ENCODE results near the gene CSNK1D. TPM values are rescaled to one million over a fixed set of nuclear protein-coding genes. Genes with fewer than 3 reads are reported as not detected.

Gene CSNK1D
- total and polyA plus RNA-seq, 3 donors from 2014 or later = 137 to 179 (median 178) TPM

DNA sequence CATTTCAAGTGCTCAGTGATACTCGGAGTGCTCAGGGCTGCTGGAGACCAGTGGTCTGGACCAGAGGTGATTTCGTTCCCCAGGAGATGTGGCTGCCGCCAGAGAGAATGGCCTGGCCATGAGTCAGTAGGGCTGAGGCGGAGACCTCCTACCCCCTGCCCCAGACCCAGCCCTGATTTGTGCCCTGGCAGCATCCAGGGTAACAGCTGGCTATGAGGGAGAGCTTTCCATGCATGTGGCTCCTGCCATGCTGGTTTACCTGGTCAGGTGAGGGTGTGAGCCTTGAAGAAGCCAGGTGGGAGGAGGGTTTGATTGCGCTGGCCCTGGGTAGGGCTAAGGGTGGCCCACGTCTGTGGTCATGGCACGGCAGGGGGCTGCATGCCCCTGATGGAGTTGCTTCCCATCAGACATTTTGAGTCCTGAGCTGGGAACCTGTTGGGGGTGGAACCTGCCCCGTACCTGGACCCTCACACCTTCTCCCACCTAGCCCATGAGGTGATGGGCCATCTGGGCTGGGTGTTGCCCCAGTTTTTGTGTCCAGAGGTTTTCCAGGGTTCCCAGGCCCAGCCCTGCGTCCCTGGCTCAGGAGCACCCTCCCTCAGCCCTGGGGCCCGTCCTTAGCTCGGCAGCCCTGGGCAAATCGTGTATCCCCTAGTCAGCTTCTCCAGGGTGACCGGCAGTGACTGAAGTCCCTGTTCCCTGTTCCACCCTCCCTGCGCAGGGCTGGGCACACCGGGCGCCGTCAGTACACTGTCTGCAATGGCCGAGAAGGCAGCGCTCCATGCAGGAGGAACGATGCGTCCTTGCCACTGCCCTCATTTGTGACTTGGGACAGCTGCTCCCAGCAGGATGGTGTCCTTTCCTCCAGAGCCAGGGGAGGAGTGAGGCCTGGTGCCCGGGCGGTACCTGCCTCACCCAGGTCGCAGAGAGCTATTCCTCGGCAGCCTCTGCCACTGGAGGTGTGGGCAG, 9.0 kb upstream of the CSNK1D start:
- Histone ChIP-seq H3K36me3 (ENCODE audit: low read depth, missing control alignments) (no peaks in the 10 kb centered on the region), H3K27ac (no peak overlapping the region), H3K4me1 (no peaks in the 10 kb centered on the region), H3K9me3 (no peaks in the 10 kb centered on the region), H3K4me3 (no peak overlapping the region), H3K27me3 (no peaks in the 10 kb centered on the region)
- intact Hi-C loops (cut with DNase I; ENCODE audit: low total_unique reads) = no loop called here
- WGBS, 2 donors = 89 to 91% methylated on average over 7 to 25 of the region's 25 CpGs
- no peak for DNase-seq
- TF ChIP-seq, protein P1, sequence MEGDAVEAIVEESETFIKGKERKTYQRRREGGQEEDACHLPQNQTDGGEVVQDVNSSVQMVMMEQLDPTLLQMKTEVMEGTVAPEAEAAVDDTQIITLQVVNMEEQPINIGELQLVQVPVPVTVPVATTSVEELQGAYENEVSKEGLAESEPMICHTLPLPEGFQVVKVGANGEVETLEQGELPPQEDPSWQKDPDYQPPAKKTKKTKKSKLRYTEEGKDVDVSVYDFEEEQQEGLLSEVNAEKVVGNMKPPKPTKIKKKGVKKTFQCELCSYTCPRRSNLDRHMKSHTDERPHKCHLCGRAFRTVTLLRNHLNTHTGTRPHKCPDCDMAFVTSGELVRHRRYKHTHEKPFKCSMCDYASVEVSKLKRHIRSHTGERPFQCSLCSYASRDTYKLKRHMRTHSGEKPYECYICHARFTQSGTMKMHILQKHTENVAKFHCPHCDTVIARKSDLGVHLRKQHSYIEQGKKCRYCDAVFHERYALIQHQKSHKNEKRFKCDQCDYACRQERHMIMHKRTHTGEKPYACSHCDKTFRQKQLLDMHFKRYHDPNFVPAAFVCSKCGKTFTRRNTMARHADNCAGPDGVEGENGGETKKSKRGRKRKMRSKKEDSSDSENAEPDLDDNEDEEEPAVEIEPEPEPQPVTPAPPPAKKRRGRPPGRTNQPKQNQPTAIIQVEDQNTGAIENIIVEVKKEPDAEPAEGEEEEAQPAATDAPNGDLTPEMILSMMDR (IDR thresholded peaks at IDR 0.05) = no peak
- no peak for TF ChIP-seq POLR2A (IDR thresholded peaks at IDR 0.05)

DNA sequence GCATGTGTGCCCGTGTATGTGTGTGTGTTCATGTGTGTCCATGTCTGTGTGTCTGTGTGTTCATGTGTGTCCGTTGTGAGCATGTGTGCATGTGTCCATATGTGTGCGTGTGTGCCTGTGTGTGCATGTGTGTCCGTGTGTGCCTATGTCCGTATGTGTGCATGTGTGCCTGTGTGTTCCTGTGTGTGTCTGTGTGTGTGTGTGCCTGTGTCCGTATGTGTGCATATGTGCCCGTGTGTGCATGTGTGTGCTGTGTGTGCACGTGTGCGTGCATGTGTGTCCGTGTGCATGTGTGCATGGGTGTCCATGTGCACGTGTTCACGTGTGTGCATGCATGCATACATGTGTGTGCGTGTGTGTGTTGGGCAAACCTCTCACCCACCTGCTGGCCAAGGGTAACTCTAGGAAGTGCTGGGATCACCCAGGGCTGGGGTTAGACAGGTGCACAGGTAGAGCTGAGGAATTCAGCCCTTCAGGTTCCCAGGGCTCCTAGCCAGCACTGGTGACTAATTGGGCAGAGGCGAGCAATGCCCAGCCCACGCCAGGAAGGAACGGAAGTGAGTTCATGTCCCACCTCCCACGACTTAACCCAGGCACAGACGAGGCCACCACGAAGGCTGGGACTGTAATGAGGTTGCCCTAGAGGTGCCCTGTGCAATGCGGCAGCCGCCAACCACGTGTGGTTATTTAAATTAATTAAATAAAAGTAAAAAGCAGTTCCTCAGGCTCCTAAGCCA, 8.2 kb upstream of the CSNK1D start:
- 70 to 83% methylated on average over 22 of the region's 22 CpGs for WGBS, 2 donors

DNA sequence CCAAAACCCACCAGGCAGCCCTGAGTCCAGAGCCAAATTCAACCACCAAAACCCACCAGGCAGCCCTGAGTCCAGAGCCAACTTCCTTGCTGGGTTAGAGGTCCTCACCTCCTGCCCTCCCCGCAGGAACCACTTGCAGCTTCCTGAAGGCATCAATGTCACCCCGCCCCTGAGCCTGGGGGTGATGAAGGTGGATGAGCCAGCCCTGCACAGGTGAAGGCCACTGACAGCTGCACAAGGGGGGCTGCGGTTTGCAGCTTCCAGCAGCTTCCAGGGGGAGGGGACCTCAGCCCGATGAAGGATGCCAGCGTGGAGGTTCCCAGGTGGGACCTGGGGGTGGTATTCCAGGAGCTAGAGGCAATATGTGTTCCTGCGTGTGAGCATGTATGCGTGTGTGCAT, 7.6 kb upstream of the CSNK1D start:
- H3K9me3 ChIP-seq = no peaks in the 10 kb centered on the region
- no peaks in the 10 kb centered on the region for H3K36me3 ChIP-seq (ENCODE audit: low read depth, missing control alignments)
- H3K4me1 ChIP-seq = no peaks in the 10 kb centered on the region
- 74 to 76% methylated on average over 6 to 7 of the region's 7 CpGs for WGBS, 2 donors
- H3K27ac ChIP-seq = no peak overlapping the region
- intact Hi-C loops (cut with DNase I; ENCODE audit: low total_unique reads) = no loop called here
- H3K27me3 ChIP-seq = no peaks in the 10 kb centered on the region
- H3K4me3 ChIP-seq = no peak overlapping the region
- DNase-seq = no peak
- TF ChIP-seq POLR2A (IDR thresholded peaks at IDR 0.05) = no peak
- TF ChIP-seq, protein P1 (IDR thresholded peaks at IDR 0.05) = no peak

More for the DNA sequence above, 8.2 kb upstream of the CSNK1D start:
- TF ChIP-seq, protein P1 (IDR thresholded peaks at IDR 0.05) = no peak
- no peak for TF ChIP-seq POLR2A (IDR thresholded peaks at IDR 0.05)
- DNase-seq = no peak
- Histone ChIP-seq H3K4me1 (no peaks in the 10 kb centered on the region), H3K36me3 (ENCODE audit: low read depth, missing control alignments) (no peaks in the 10 kb centered on the region), H3K9me3 (no peaks in the 10 kb centered on the region), H3K4me3 (no peak overlapping the region), H3K27me3 (no peaks in the 10 kb centered on the region), H3K27ac (no peak overlapping the region)
- intact Hi-C loops (cut with DNase I; ENCODE audit: low total_unique reads) = no loop called here

DNA sequence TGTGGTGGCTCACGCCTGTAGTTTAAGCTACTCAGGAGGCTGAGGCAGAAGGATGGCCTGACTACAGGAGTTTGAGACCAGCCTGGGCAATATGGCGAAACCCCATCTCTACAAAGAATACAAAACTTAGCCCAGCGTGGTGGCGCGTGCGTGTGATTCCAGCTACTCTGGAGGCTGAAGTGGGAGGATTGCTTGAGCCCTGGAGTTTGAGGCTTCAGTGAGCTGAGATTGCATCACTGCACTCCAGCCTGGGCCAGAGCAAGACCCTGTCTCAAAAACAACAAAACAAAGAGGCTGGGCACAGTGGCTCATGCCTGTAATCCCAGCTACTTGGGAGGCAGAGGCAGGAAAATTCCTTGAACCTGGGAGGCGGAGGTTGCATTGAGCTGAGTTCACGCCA, 7.0 kb upstream of the CSNK1D start:
- Histone ChIP-seq H3K27me3 (no peaks in the 10 kb centered on the region), H3K36me3 (ENCODE audit: low read depth, missing control alignments) (no peaks in the 10 kb centered on the region), H3K9me3 (no peaks in the 10 kb centered on the region), H3K4me1 (no peaks in the 10 kb centered on the region), H3K4me3 (no peak overlapping the region), H3K27ac (no peak overlapping the region)
- WGBS, 2 donors = 92 to 93% methylated on average over 8 of the region's 8 CpGs
- no peak for DNase-seq
- TF ChIP-seq, protein P1 (IDR thresholded peaks at IDR 0.05) = no peak
- no peak for TF ChIP-seq POLR2A (IDR thresholded peaks at IDR 0.05)
- intact Hi-C loops (cut with DNase I; ENCODE audit: low total_unique reads) = no loop called here

Measured in testis (tissue), 3 donors.